Measurements from ENCODE around the gene LRRC4.

Gene LRRC4

GRCh38 chr7:128045766-128046165, 14.5 kb upstream of the LRRC4 start:
- H3K9me3 Mint-ChIP-seq = no peaks in the 10 kb centered on the region
- H3K4me3 Mint-ChIP-seq = no peak overlapping the region
- no peaks in the 10 kb centered on the region for H3K27me3 Mint-ChIP-seq
- peaks cover 54% of the 10 kb centered on the region for H3K36me3 Mint-ChIP-seq (ENCODE audit: low read depth)
- peaks cover 26% of the 10 kb centered on the region for H3K4me1 Mint-ChIP-seq (ENCODE audit: low read depth)
- no peak overlapping the region for H3K27ac Mint-ChIP-seq
- intact Hi-C loops (cut with micrococcal nuclease) = no loop called here

GRCh38 chr7:128045158-128045557, 13.9 kb upstream of the LRRC4 start:
- H3K9me3 Mint-ChIP-seq = no peaks in the 10 kb centered on the region
- no peaks in the 10 kb centered on the region for H3K27me3 Mint-ChIP-seq
- H3K27ac Mint-ChIP-seq = no peak overlapping the region
- H3K36me3 Mint-ChIP-seq (ENCODE audit: low read depth) = peaks cover 48% of the 10 kb centered on the region
- peaks cover 31% of the 10 kb centered on the region for H3K4me1 Mint-ChIP-seq (ENCODE audit: low read depth)
- H3K4me3 Mint-ChIP-seq = no peak overlapping the region
- intact Hi-C loops (cut with micrococcal nuclease) = no loop called here

DNA sequence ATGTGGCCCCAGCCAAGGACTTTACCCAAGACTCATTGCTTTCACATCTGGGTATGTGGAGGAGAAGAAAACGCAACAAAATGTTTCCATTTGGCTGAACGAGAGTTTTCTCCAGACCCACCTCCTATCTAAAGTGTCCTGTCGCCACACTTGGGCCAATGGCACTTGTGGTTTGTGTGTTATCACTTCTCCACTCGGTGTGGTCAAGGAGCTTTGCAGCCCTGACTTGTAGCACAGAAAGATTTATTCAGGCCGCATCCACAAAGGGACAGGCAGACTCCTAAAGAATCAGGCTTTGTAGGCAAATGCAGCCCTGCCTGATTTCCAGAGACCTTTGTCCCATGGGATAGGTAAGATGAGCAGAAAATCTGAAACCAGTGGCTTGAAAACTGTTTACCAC, 12.8 kb upstream of the LRRC4 start:
- no peak overlapping the region for H3K4me3 Mint-ChIP-seq
- peaks cover 27% of the 10 kb centered on the region for H3K4me1 Mint-ChIP-seq (ENCODE audit: low read depth)
- no peak overlapping the region for H3K27ac Mint-ChIP-seq
- no peaks in the 10 kb centered on the region for H3K9me3 Mint-ChIP-seq
- H3K36me3 Mint-ChIP-seq (ENCODE audit: low read depth) = peaks cover 40% of the 10 kb centered on the region
- H3K27me3 Mint-ChIP-seq = no peaks in the 10 kb centered on the region
- intact Hi-C loops (cut with micrococcal nuclease) = no loop called here

DNA sequence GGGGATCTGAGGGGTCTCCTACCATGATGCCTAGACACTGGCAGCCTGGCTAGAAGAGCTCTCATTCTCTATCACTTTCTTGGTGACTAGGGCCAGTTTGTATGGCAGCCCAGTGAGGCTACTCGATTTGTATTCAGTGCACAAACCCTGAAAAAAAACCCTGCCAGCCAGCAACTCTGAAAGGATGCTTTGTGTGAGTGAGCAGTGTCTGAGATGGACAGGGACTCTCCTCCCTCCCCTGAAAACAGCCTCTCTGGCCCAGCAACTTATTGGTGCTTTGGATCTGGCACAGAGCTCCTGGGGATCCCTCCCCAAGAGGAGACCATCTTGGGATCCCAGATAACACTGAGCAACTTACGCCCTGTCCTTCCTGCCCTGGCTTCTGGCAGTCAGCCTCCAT, 10.8 kb upstream of the LRRC4 start:
- intact Hi-C loops (cut with micrococcal nuclease) = no loop called here
- H3K36me3 Mint-ChIP-seq (ENCODE audit: low read depth) = peaks cover 25% of the 10 kb centered on the region
- H3K9me3 Mint-ChIP-seq = no peaks in the 10 kb centered on the region
- H3K27me3 Mint-ChIP-seq = no peaks in the 10 kb centered on the region
- H3K4me1 Mint-ChIP-seq (ENCODE audit: low read depth) = peaks cover 27% of the 10 kb centered on the region
- H3K27ac Mint-ChIP-seq = no peak overlapping the region
- no peak overlapping the region for H3K4me3 Mint-ChIP-seq

- peaks cover 25% of the 10 kb centered on the region for H3K36me3 Mint-ChIP-seq (ENCODE audit: low read depth)
Measured at GRCh38 chr7:128041203-128041602, 10.0 kb upstream of the LRRC4 start.

DNA sequence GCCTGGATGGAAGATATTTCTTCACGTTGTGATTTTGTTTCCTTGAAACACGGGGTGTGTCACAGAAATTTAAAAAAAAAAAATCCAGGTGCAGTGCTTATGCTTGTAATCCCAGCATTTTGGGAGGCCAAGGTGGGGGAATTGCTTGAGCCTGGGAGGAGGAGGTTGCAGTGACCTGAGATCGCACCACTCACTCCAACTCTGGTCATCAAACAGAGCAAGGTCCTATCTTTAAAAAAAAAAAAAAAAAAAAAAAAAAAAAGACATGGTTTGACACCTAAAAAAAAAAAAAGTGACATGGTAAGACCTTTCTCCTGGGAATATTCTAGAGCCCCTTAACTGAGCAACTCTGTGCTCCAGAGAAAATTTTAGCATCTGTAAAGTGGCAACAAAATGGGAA, 9.0 kb upstream of the LRRC4 start:
- H3K4me3 Mint-ChIP-seq = no peak overlapping the region

More at GRCh38 chr7:128041203-128041602, 10.0 kb upstream of the LRRC4 start:
- H3K27ac Mint-ChIP-seq = no peak overlapping the region
- no peaks in the 10 kb centered on the region for H3K27me3 Mint-ChIP-seq
- H3K4me3 Mint-ChIP-seq = no peak overlapping the region
- no peaks in the 10 kb centered on the region for H3K9me3 Mint-ChIP-seq
- H3K4me1 Mint-ChIP-seq (ENCODE audit: low read depth) = peaks cover 27% of the 10 kb centered on the region
- intact Hi-C loops (cut with micrococcal nuclease) = no loop called here

DNA sequence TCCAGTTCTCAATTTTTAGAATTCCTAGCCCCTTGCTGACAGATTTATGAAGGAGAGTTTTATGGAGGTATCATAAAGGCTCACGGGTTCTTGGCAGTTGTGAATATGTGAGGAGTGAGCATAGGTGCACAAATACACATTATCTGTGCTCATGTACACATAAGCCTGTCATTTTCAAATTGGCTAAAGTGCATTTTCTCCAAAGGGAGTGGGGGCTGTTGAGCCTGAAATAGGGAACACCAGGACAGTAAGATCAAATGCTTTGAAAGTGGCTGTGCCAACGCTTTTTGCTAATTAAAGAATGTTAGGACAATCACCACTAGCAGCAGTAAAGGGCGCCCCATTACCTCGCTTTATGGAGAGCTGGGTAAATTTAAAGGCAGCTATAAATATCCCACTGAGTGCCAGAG, 8.3 kb upstream of the LRRC4 start:
- H3K4me3 Mint-ChIP-seq = no peak overlapping the region
- intact Hi-C loops (cut with micrococcal nuclease) = loop anchor here (10.0 kb wide), 1 partner anchor 325 kb away; no protein-coding TSS in a partner anchor
- peaks cover 22% of the 10 kb centered on the region for H3K36me3 Mint-ChIP-seq (ENCODE audit: low read depth)
- H3K27me3 Mint-ChIP-seq = no peaks in the 10 kb centered on the region
- no peak overlapping the region for H3K27ac Mint-ChIP-seq
- peaks cover 11% of the 10 kb centered on the region for H3K4me1 Mint-ChIP-seq (ENCODE audit: low read depth)
- H3K9me3 Mint-ChIP-seq = no peaks in the 10 kb centered on the region

More for the DNA sequence above, 9.0 kb upstream of the LRRC4 start:
- intact Hi-C loops (cut with micrococcal nuclease) = no loop called here
- H3K9me3 Mint-ChIP-seq = no peaks in the 10 kb centered on the region
- peaks cover 25% of the 10 kb centered on the region for H3K36me3 Mint-ChIP-seq (ENCODE audit: low read depth)
- H3K4me1 Mint-ChIP-seq (ENCODE audit: low read depth) = peaks cover 18% of the 10 kb centered on the region
- no peaks in the 10 kb centered on the region for H3K27me3 Mint-ChIP-seq
- H3K27ac Mint-ChIP-seq = no peak overlapping the region

DNA sequence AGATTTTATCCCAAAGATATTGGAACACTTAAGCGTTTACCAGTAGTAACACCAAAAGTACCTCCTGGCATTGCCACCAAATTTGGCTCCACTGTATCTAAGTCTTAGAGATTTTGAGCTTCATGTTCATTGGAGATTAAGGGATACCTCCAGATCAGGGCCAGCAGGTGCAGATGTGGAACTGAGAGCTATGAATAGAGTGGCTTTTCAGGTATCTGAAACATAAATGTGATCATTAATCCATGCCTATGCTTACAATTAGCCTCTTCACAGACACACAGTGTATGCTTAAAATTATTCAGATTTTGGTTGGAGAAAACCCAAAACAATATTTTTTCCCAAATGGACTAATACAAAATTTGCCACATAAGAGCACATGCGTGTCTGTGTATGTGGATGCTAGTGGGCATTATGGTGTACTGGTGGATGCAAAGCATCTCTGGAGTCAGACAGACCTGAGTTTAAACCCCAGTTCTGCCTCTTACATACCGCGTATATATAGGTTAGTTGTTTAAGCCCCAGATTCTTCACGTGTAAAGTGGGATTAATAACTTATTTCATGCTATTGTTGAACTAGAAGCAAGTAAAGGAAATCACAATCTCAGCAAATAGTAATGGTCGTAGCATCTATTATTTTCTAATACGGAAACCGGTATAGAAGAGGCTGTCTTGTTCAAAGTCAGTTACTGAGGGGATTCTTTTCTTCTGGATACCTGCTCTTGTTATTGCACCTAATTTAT, 6.8 kb upstream of the LRRC4 start:
- H3K27ac Mint-ChIP-seq = no peak overlapping the region

GRCh38 chr7:128037081-128037480, 5.8 kb upstream of the LRRC4 start:
- H3K36me3 Mint-ChIP-seq (ENCODE audit: low read depth) = peaks cover 7% of the 10 kb centered on the region
- H3K27me3 Mint-ChIP-seq = peaks cover 11% of the 10 kb centered on the region
- intact Hi-C loops (cut with micrococcal nuclease) = loop anchor here (10.0 kb wide), 1 partner anchor 322 kb away; no protein-coding TSS in a partner anchor
- no peak overlapping the region for H3K4me3 Mint-ChIP-seq
- H3K4me1 Mint-ChIP-seq (ENCODE audit: low read depth) = peaks cover 14% of the 10 kb centered on the region
- H3K27ac Mint-ChIP-seq = no peak overlapping the region
- no peaks in the 10 kb centered on the region for H3K9me3 Mint-ChIP-seq

More for the DNA sequence above, 6.8 kb upstream of the LRRC4 start:
- Mint-ChIP-seq H3K27me3 (peaks cover 5% of the 10 kb centered on the region), H3K9me3 (no peaks in the 10 kb centered on the region), H3K4me3 (no peak overlapping the region), H3K36me3 (ENCODE audit: low read depth) (peaks cover 16% of the 10 kb centered on the region), H3K4me1 (ENCODE audit: low read depth) (peaks cover 9% of the 10 kb centered on the region)
- intact Hi-C loops (cut with micrococcal nuclease) = loop anchor here (10.0 kb wide), 1 partner anchor 323 kb away; no protein-coding TSS in a partner anchor

- H3K27me3 Mint-ChIP-seq = peaks cover 11% of the 10 kb centered on the region
- no peaks in the 10 kb centered on the region for H3K9me3 Mint-ChIP-seq
- intact Hi-C loops (cut with micrococcal nuclease) = loop anchor here (10.0 kb wide), 1 partner anchor 322 kb away; no protein-coding TSS in a partner anchor
- no peak overlapping the region for H3K27ac Mint-ChIP-seq
- peaks cover 14% of the 10 kb centered on the region for H3K4me1 Mint-ChIP-seq (ENCODE audit: low read depth)
- H3K4me3 Mint-ChIP-seq = no peak overlapping the region
- H3K36me3 Mint-ChIP-seq (ENCODE audit: low read depth) = peaks cover under 1% of the 10 kb centered on the region
Measured at GRCh38 chr7:128036226-128036940, 5.1 kb upstream of the LRRC4 start.

DNA sequence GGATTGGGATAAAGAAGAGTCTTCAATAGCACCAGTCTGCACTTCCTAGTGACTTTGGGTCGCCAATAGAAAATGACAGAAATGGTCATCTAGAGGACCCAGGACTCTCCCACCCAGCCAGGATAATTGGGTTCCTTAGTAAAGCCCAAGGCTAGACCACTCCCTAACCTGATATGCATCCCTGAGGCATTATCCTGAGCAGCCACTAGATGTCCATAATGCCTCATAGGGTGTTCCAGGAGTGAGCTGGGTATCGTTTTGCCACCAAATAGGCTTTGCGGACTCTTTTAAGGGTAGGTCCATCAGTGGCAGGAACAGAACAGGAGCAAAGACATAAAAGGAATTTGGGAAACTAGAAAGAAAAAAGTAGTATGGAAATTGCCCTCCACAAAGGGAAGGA, 4.5 kb upstream of the LRRC4 start:
- Mint-ChIP-seq H3K9me3 (no peaks in the 10 kb centered on the region), H3K4me3 (no peak overlapping the region), H3K27ac (no peak overlapping the region), H3K27me3 (peaks cover 11% of the 10 kb centered on the region), H3K36me3 (ENCODE audit: low read depth) (no peaks in the 10 kb centered on the region), H3K4me1 (ENCODE audit: low read depth) (peaks cover 11% of the 10 kb centered on the region)
- intact Hi-C loops (cut with micrococcal nuclease) = loop anchor here (10.0 kb wide), 1 partner anchor 321 kb away; no protein-coding TSS in a partner anchor

- intact Hi-C loops (cut with micrococcal nuclease) = loop anchor here (5.0 to 10.0 kb wide), 2 partner anchors 172 to 320 kb away; no protein-coding TSS in a partner anchor
- Mint-ChIP-seq H3K27me3 (peaks cover 19% of the 10 kb centered on the region), H3K27ac (no peak overlapping the region)
Measured at GRCh38 chr7:128034825-128035224, 3.6 kb upstream of the LRRC4 start.

DNA sequence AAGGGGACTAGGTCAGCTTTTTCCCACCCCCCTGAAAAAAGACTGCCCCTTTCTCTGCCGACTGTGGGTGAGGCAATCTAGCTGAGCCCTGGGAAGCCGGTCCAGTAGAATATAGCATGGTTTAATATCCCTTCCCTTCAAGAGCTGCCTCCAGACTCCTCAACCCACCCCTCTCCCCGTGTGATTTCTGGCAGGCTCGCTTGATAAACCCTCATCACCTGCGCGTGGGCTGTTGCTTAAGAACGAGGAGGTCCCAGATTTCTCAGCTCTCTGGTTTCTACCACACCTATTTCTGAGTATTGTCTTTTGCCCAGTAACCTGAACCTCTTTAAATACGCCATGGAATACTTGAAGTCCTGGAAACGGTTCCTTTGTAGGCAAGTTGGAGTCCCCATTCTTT, 2.0 kb upstream of the LRRC4 start:
- Mint-ChIP-seq H3K36me3 (ENCODE audit: low read depth) (peaks cover 14% of the 10 kb centered on the region), H3K27me3 (peaks cover 19% of the 10 kb centered on the region), H3K27ac (no peak overlapping the region), H3K4me3 (peak overlapping the region; percentile 53), H3K9me3 (no peaks in the 10 kb centered on the region), H3K4me1 (ENCODE audit: low read depth) (peaks cover 26% of the 10 kb centered on the region)
- intact Hi-C loops (cut with micrococcal nuclease) = loop anchor here (5.0 to 10.0 kb wide), 2 partner anchors 174 to 318 kb away; no protein-coding TSS in a partner anchor

More at GRCh38 chr7:128034825-128035224, 3.6 kb upstream of the LRRC4 start:
- Mint-ChIP-seq H3K36me3 (ENCODE audit: low read depth) (no peaks in the 10 kb centered on the region), H3K9me3 (no peaks in the 10 kb centered on the region), H3K4me1 (ENCODE audit: low read depth) (peaks cover 16% of the 10 kb centered on the region), H3K4me3 (no peak overlapping the region)
